HG03432 (cell line): Measurements from ENCODE around the gene GSKIP.
A peak's percentile ranks its signal among the peaks of the same experiment; 100 is the strongest.
"Not testable (repeated sequence)": the region's sequence is repeated elsewhere in the genome, so short reads cannot be mapped to it uniquely, and the experiment has no call there.

Experiments
- ATAC-seq: cut with Tn5 transposase; IDR thresholded peaks from one replicate; pipeline ENCODE4 v1.9.1; 2021; ENCODE audit warnings: mild to moderate bottlenecking, moderate library complexity; ENCODE audit not compliant: unreplicated experiment

GSKIP gene

GRCh38 chr14:96362965-96363750, at the start of gene GSKIP, which contains the start of gene ATG2B:
TSS of gene GSKIP (plus strand) at chr14:96363526. CDS start at chr14:96382248, 18,722 bp downstream.
TSS of gene ATG2B (minus strand) at chr14:96363341. CDS start at chr14:96362976, 365 bp downstream.
- peak; percentile 82 for ATAC-seq

GRCh38 chr14:96316087-96316486, 47.2 kb upstream of the GSKIP start:
- ATAC-seq: no peak

- ATAC-seq: no peak
Measured at GRCh38 chr14:96318836-96319235, 44.5 kb upstream of the GSKIP start.

- no peak for ATAC-seq
Measured at GRCh38 chr14:96320605-96321004, 42.7 kb upstream of the GSKIP start.

- no peak for ATAC-seq
Measured at GRCh38 chr14:96324219-96324618, 39.1 kb upstream of the GSKIP start.

GRCh38 chr14:96338551-96338950, 24.8 kb upstream of the GSKIP start:
- no peak for ATAC-seq

- no peak for ATAC-seq
Measured at GRCh38 chr14:96341323-96341722, 22.0 kb upstream of the GSKIP start.

GRCh38 chr14:96345669-96346068, 17.7 kb upstream of the GSKIP start:
- no peak for ATAC-seq

- not testable (repeated sequence) for ATAC-seq
Measured at GRCh38 chr14:96347957-96348356, 15.4 kb upstream of the GSKIP start.

- ATAC-seq: no peak
Measured at GRCh38 chr14:96349286-96350075, 13.8 kb upstream of the GSKIP start.

GRCh38 chr14:96351986-96352385, 11.3 kb upstream of the GSKIP start:
- ATAC-seq: no peak

GRCh38 chr14:96352708-96353107, 10.6 kb upstream of the GSKIP start:
- no peak for ATAC-seq

GRCh38 chr14:96354246-96354645, 9.1 kb upstream of the GSKIP start:
- no peak for ATAC-seq

GRCh38 chr14:96357216-96357615, 6.1 kb upstream of the GSKIP start:
- no peak for ATAC-seq

- ATAC-seq: no peak
Measured at GRCh38 chr14:96359959-96360358, 3.4 kb upstream of the GSKIP start.

GRCh38 chr14:96362071-96362964, 1.0 kb upstream of the GSKIP start:
- peak; percentile 21 for ATAC-seq

GRCh38 chr14:96363751-96364336, 518 bp downstream of the GSKIP start:
- ATAC-seq: peak; percentile 28

- ATAC-seq: no peak
Measured at GRCh38 chr14:96364962-96365361, 1.6 kb downstream of the GSKIP start.

GRCh38 chr14:96368534-96368933, 5.2 kb downstream of the GSKIP start:
- no peak for ATAC-seq

GRCh38 chr14:96370528-96370927, 7.2 kb downstream of the GSKIP start:
- ATAC-seq: no peak

GRCh38 chr14:96373538-96373937, 10.2 kb downstream of the GSKIP start:
- no peak for ATAC-seq
